ENCODE data around the gene GALNT14.

The GALNT14 gene

GRCh38 chr2:30963184-30963583 lies 175.1 kb downstream of the GALNT14 start:
- Histone ChIP-seq H3K79me2 (ENCODE audit: insufficient read depth, low read length) (no peaks in the 10 kb centered on the region), H3K4me1 (ENCODE audit: insufficient read depth, low read length, poor library complexity, severe bottlenecking) (no peaks in the 10 kb centered on the region), H3K9me2 (replicated peaks; ENCODE audit: low read depth, low read length) (no peaks in the 10 kb centered on the region), H3K36me3 (ENCODE audit: insufficient read depth, low read length) (no peaks in the 10 kb centered on the region), H3K4me3 (ENCODE audit: low read length, poor library complexity, severe bottlenecking) (no peak overlapping the region), H3F3A (ENCODE audit: low read depth) (no peaks in the 10 kb centered on the region), H4K20me1 (ENCODE audit: insufficient read depth, low read length, poor library complexity, severe bottlenecking) (no peaks in the 10 kb centered on the region), H3K27me3 (ENCODE audit: insufficient read depth, low read length, poor library complexity, severe bottlenecking) (no peaks in the 10 kb centered on the region), H3K4me2 (ENCODE audit: low read depth, low read length, poor library complexity, severe bottlenecking) (no peak overlapping the region), H2AFZ (ENCODE audit: low read length) (no peak overlapping the region), H3K9me3 (ENCODE audit: insufficient read depth, low read depth, low read length) (no peaks in the 10 kb centered on the region), H3K9ac (ENCODE audit: low read depth, low read length, poor library complexity, severe bottlenecking) (no peak overlapping the region)
- TF ChIP-seq, protein P1, sequence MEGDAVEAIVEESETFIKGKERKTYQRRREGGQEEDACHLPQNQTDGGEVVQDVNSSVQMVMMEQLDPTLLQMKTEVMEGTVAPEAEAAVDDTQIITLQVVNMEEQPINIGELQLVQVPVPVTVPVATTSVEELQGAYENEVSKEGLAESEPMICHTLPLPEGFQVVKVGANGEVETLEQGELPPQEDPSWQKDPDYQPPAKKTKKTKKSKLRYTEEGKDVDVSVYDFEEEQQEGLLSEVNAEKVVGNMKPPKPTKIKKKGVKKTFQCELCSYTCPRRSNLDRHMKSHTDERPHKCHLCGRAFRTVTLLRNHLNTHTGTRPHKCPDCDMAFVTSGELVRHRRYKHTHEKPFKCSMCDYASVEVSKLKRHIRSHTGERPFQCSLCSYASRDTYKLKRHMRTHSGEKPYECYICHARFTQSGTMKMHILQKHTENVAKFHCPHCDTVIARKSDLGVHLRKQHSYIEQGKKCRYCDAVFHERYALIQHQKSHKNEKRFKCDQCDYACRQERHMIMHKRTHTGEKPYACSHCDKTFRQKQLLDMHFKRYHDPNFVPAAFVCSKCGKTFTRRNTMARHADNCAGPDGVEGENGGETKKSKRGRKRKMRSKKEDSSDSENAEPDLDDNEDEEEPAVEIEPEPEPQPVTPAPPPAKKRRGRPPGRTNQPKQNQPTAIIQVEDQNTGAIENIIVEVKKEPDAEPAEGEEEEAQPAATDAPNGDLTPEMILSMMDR (conservative IDR thresholded peaks at IDR 0.05; ENCODE audit: low read length) = no peak
- TF ChIP-seq EZH2phosphoT487 (IDR thresholded peaks at IDR 0.05; ENCODE audit: borderline replicate concordance) = no peak

DNA sequence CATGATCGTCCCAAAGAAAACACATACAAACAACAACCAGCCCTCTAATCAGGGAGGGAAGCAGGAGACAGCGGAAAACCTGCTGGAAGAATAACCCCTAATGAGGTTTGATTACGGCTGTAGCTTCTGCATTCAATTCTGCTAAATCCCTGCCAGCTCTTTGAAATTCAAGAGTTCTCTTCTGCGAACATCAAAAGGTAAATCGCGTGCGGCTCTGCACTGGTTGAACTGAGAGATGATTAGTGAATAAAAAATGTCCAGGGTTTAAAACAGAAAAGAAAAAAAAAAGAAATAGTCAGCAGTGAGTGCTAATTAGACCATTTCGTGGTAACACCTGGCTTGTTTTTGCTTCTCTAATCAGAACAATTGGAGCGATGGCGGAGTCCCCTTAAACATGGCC lies 178.0 kb downstream of the GALNT14 start:
- H3K4me2 ChIP-seq (ENCODE audit: low read depth, low read length, poor library complexity, severe bottlenecking) = no peak overlapping the region
- H3K9ac ChIP-seq (ENCODE audit: low read depth, low read length, poor library complexity, severe bottlenecking) = no peak overlapping the region
- no peaks in the 10 kb centered on the region for H3K79me2 ChIP-seq (ENCODE audit: insufficient read depth, low read length)
- H3F3A ChIP-seq (ENCODE audit: low read depth) = no peaks in the 10 kb centered on the region
- H3K9me2 ChIP-seq (replicated peaks; ENCODE audit: low read depth, low read length) = no peaks in the 10 kb centered on the region
- H3K4me3 ChIP-seq (ENCODE audit: low read length, poor library complexity, severe bottlenecking) = no peak overlapping the region
- no peaks in the 10 kb centered on the region for H3K9me3 ChIP-seq (ENCODE audit: insufficient read depth, low read depth, low read length)
- H4K20me1 ChIP-seq (ENCODE audit: insufficient read depth, low read length, poor library complexity, severe bottlenecking) = no peaks in the 10 kb centered on the region
- no peak for TF ChIP-seq EZH2phosphoT487 (IDR thresholded peaks at IDR 0.05; ENCODE audit: borderline replicate concordance)
- TF ChIP-seq, protein P1 (conservative IDR thresholded peaks at IDR 0.05; ENCODE audit: low read length) = no peak
- no peaks in the 10 kb centered on the region for H3K27me3 ChIP-seq (ENCODE audit: insufficient read depth, low read length, poor library complexity, severe bottlenecking)
- H3K36me3 ChIP-seq (ENCODE audit: insufficient read depth, low read length) = no peaks in the 10 kb centered on the region
- no peaks in the 10 kb centered on the region for H3K4me1 ChIP-seq (ENCODE audit: insufficient read depth, low read length, poor library complexity, severe bottlenecking)
- H2AFZ ChIP-seq (ENCODE audit: low read length) = no peak overlapping the region

DNA sequence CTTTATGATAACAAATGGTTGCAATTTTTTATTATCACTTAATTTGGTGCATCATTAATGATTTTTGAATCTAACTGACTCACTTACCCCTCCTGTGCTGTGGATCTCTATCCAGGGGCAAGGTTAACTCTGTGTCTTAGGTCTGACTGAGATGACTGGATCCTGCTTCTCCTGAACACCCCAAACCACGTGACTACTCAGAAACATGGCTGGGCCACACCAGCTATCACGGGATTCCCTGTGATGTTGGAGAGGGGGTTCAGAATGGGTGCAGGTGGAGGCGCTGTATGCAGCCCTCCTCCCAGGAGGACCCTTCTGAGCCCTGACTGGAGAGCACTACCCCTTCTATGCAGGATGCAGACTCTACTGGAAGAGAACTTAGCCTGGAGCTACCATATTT lies 178.6 kb downstream of the GALNT14 start:
- no peak overlapping the region for H2AFZ ChIP-seq (ENCODE audit: low read length)
- no peaks in the 10 kb centered on the region for H3K9me3 ChIP-seq (ENCODE audit: insufficient read depth, low read depth, low read length)
- no peaks in the 10 kb centered on the region for H3K9me2 ChIP-seq (replicated peaks; ENCODE audit: low read depth, low read length)
- H3K4me1 ChIP-seq (ENCODE audit: insufficient read depth, low read length, poor library complexity, severe bottlenecking) = no peaks in the 10 kb centered on the region
- H3K36me3 ChIP-seq (ENCODE audit: insufficient read depth, low read length) = no peaks in the 10 kb centered on the region
- TF ChIP-seq, protein P1 (conservative IDR thresholded peaks at IDR 0.05; ENCODE audit: low read length) = no peak
- TF ChIP-seq EZH2phosphoT487 (IDR thresholded peaks at IDR 0.05; ENCODE audit: borderline replicate concordance) = no peak
- no peaks in the 10 kb centered on the region for H3K79me2 ChIP-seq (ENCODE audit: insufficient read depth, low read length)
- H3K4me2 ChIP-seq (ENCODE audit: low read depth, low read length, poor library complexity, severe bottlenecking) = no peak overlapping the region
- H3K27me3 ChIP-seq (ENCODE audit: insufficient read depth, low read length, poor library complexity, severe bottlenecking) = no peaks in the 10 kb centered on the region
- H3K9ac ChIP-seq (ENCODE audit: low read depth, low read length, poor library complexity, severe bottlenecking) = no peak overlapping the region
- no peak overlapping the region for H3K4me3 ChIP-seq (ENCODE audit: low read length, poor library complexity, severe bottlenecking)
- no peaks in the 10 kb centered on the region for H3F3A ChIP-seq (ENCODE audit: low read depth)
- H4K20me1 ChIP-seq (ENCODE audit: insufficient read depth, low read length, poor library complexity, severe bottlenecking) = no peaks in the 10 kb centered on the region
